ENCODE results near the gene AFTPH.

DNA sequence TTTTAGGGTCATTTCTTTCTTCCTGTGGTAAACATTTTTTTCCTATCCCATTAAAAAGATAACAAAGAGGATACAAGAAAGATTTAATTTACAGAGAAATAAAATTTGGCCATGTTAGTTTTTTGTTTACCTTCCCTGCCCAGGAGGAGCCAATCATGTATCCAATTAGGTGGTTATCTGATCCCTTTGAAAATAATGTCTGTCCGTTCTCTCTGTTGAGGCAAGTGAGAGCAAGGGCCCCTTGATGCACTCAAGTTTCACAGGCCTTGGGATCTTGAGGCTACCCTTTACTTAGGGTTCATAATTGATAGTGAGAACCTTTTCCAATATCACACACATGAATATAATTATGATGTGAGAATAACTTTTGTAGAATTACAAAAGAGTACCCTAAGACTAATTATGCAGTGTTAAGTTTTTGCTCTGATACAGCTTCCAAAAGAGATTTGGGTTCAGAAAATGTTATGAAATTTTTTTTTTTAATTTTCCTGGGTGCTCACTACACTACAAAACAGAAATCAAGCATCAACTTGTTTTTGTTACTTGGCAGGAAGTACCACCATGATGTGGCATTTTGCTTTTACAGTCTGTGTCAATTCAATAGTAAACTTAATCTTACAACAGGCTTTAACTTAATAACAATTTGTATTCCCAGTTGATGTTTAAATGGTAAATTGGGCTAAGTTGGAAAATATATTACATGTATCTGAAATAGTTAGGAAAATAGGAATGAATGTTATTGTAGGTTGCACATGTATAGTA lies 42.0 kb downstream of the AFTPH start:
- TF ChIP-seq, protein P1, sequence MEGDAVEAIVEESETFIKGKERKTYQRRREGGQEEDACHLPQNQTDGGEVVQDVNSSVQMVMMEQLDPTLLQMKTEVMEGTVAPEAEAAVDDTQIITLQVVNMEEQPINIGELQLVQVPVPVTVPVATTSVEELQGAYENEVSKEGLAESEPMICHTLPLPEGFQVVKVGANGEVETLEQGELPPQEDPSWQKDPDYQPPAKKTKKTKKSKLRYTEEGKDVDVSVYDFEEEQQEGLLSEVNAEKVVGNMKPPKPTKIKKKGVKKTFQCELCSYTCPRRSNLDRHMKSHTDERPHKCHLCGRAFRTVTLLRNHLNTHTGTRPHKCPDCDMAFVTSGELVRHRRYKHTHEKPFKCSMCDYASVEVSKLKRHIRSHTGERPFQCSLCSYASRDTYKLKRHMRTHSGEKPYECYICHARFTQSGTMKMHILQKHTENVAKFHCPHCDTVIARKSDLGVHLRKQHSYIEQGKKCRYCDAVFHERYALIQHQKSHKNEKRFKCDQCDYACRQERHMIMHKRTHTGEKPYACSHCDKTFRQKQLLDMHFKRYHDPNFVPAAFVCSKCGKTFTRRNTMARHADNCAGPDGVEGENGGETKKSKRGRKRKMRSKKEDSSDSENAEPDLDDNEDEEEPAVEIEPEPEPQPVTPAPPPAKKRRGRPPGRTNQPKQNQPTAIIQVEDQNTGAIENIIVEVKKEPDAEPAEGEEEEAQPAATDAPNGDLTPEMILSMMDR (conservative IDR thresholded peaks at IDR 0.05): no peak
- no peak for TF ChIP-seq ZFX (IDR thresholded peaks at IDR 0.05)

Data from C4-2B (cell line).